ENCODE measurements around the gene PATL2.

DNA sequence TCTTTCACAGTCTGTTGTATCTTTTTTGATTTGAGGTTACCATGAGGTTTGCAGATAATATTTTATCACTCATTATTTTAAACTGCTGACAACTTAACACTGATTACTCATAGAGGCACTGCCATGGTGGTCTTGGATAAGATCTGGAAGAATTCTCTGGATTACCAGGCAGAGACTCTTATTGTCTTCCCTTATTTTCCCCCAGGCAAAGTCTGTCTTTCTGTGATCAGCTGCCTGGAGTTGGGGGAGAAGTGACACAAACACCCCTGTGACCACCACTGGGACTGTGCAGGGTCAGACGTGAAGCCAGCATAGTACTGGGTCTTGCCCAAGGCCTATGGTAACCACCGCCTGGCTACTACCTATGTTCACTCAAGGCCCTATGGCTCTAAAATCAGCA, 4.7 kb downstream of the PATL2 start:
- TF ChIP-seq POLR2A (IDR thresholded peaks at IDR 0.05; ENCODE audit: low read depth, low read length) (no peak), POLR2AphosphoS5 (IDR thresholded peaks at IDR 0.05; ENCODE audit: low read depth, low read length) (no peak), POU2F2 (IDR thresholded peaks at IDR 0.05; ENCODE audit: low read depth, low read length) (no peak), TAF1 (IDR thresholded peaks at IDR 0.05; ENCODE audit: low read depth, low read length) (no peak), PAX5 (IDR thresholded peaks at IDR 0.05; ENCODE audit: insufficient read depth, low read length, severe bottlenecking) (no peak), SPI1 (IDR thresholded peaks at IDR 0.05; ENCODE audit: low read depth, low read length) (no peak)

All from GM12891 (cell line).